NCI-H1417 treated with DMSO at 0.1 percent for 48 hours (cell line): ENCODE results near the gene TCEAL8.

Source experiments
- DNase-seq: peaks from one replicate; lab custom pipeline; 2025; lab: John Stamatoyannopoulos, UW

TCEAL8 gene

GRCh38 chrX:103214870-103215424 lies 40.0 kb downstream of the TCEAL8 start, which contains the start of gene BEX4:
Gene BEX4, plus strand, starts transcription at chrX:103215108. Its CDS starts 1,046 bp downstream, at chrX:103216154.
- no peak for DNase-seq

GRCh38 chrX:103212749-103213457 lies 42.1 kb downstream of the TCEAL8 start:
- DNase-seq, result no peak

GRCh38 chrX:103211012-103211715 lies 43.8 kb downstream of the TCEAL8 start:
- no peak for DNase-seq

DNA sequence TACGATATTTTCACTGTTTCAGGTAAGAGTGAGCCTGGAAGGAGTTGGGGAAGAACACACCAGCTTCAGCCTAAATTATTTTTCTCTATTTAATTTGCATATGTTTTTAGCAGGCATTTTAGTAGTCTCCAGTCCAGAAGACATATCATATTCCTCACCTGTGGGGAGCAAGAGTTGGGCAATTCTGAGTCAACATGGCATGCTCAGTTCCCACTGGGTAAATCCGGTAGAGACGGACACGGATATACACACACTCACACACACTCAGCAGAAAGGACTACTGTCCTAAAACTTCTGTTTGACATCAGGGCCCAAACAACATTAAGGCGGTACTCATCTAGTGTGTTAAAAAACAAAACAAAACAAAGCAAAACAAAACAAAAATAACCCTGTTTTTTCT lies 44.9 kb downstream of the TCEAL8 start:
- DNase-seq, result no peak
